Amniotic epithelial cell (primary cell): ENCODE data around the gene SIRT1.
A peak's percentile ranks its signal among the peaks of the same experiment; 100 is the strongest.
"Not testable (repeated sequence)": the region's sequence is repeated elsewhere in the genome, so short reads cannot be mapped to it uniquely, and the experiment has no call there.

Experiments used
- DNase-seq: peaks from one replicate; pipeline ENCODE4 v3.0.0-alpha.2; 2010; ENCODE audit warnings: low read depth

The SIRT1 gene

GRCh38 chr10:67884313-67884841 is at the start of gene SIRT1:
SIRT1 (plus strand) TSS chr10:67884656; CDS start chr10:67884722, 66 bp downstream.
- DNase-seq = peak; percentile 89

- DNase-seq = not testable (repeated sequence)
Observed at GRCh38 chr10:67835541-67836394, 48.7 kb upstream of the SIRT1 start.

GRCh38 chr10:67836488-67836887 is 48.0 kb upstream of the SIRT1 start:
- no peak for DNase-seq

GRCh38 chr10:67836972-67837371 is 47.5 kb upstream of the SIRT1 start:
- no peak for DNase-seq

GRCh38 chr10:67837541-67838314 is 46.7 kb upstream of the SIRT1 start, which contains the start of gene DNAJC12:
DNAJC12 (minus strand) TSS chr10:67838188; CDS start chr10:67838011, 177 bp downstream.
- peak; percentile 80 for DNase-seq

GRCh38 chr10:67839511-67839910 is 44.9 kb upstream of the SIRT1 start:
- DNase-seq = not testable (repeated sequence)

GRCh38 chr10:67839951-67840350 is 44.5 kb upstream of the SIRT1 start:
- peak; percentile 15 for DNase-seq

GRCh38 chr10:67841737-67842136 is 42.7 kb upstream of the SIRT1 start:
- no peak for DNase-seq

- DNase-seq = no peak
Observed at GRCh38 chr10:67843284-67843683, 41.2 kb upstream of the SIRT1 start.

GRCh38 chr10:67849331-67850011 is 35.0 kb upstream of the SIRT1 start:
- peak; percentile 93 for DNase-seq

GRCh38 chr10:67851186-67851585 is 33.3 kb upstream of the SIRT1 start:
- DNase-seq = no peak

- DNase-seq = no peak
Observed at GRCh38 chr10:67852761-67853160, 31.7 kb upstream of the SIRT1 start.

- DNase-seq = no peak
Observed at GRCh38 chr10:67853512-67853911, 30.9 kb upstream of the SIRT1 start.

GRCh38 chr10:67858971-67859370 is 25.5 kb upstream of the SIRT1 start:
- no peak for DNase-seq

GRCh38 chr10:67861750-67862432 is 22.6 kb upstream of the SIRT1 start:
- DNase-seq = no peak

- DNase-seq = no peak
Observed at GRCh38 chr10:67863094-67863493, 21.4 kb upstream of the SIRT1 start.

- DNase-seq = no peak
Observed at GRCh38 chr10:67864607-67865371, 19.7 kb upstream of the SIRT1 start.

GRCh38 chr10:67868132-67868531 is 16.3 kb upstream of the SIRT1 start:
- DNase-seq = no peak

- no peak for DNase-seq
Observed at GRCh38 chr10:67869996-67870395, 14.5 kb upstream of the SIRT1 start.

- DNase-seq = no peak
Observed at GRCh38 chr10:67875340-67876238, 8.9 kb upstream of the SIRT1 start.
